ENCODE results near the gene ADORA2A.
"Not testable (repeated sequence)": the region's sequence is repeated elsewhere in the genome, so short reads cannot be mapped to it uniquely, and the experiment has no call there.

Gene ADORA2A

GRCh38 chr22:24455751-24456426 is 28.5 kb downstream of the ADORA2A start:
- DNase-seq = no peak

GRCh38 chr22:24457894-24458420 is 30.6 kb downstream of the ADORA2A start:
- no peak for DNase-seq

GRCh38 chr22:24459911-24460310 is 32.5 kb downstream of the ADORA2A start:
- no peak for DNase-seq

GRCh38 chr22:24460418-24461089 is 33.2 kb downstream of the ADORA2A start:
- DNase-seq = no peak

GRCh38 chr22:24463071-24463760 is 35.8 kb downstream of the ADORA2A start:
- no peak for DNase-seq

GRCh38 chr22:24465566-24465965 is 38.2 kb downstream of the ADORA2A start:
- no peak for DNase-seq

GRCh38 chr22:24465975-24466374 is 38.6 kb downstream of the ADORA2A start:
- DNase-seq = no peak

GRCh38 chr22:24466716-24467328 is 39.4 kb downstream of the ADORA2A start:
- DNase-seq = no peak

- DNase-seq = no peak
Observed at GRCh38 chr22:24467340-24467739, 39.9 kb downstream of the ADORA2A start.

- DNase-seq = no peak
Observed at GRCh38 chr22:24471570-24471969, 44.2 kb downstream of the ADORA2A start.

GRCh38 chr22:24473284-24473683 is 45.9 kb downstream of the ADORA2A start:
- DNase-seq = no peak

GRCh38 chr22:24474221-24474620 is 46.8 kb downstream of the ADORA2A start:
- no peak for DNase-seq

GRCh38 chr22:24474649-24475255 is 47.4 kb downstream of the ADORA2A start:
- DNase-seq = no peak

- DNase-seq = no peak
Observed at GRCh38 chr22:24481641-24482040, 54.2 kb downstream of the ADORA2A start.

- no peak for DNase-seq
Observed at GRCh38 chr22:24482575-24482974, 55.2 kb downstream of the ADORA2A start.

- DNase-seq = no peak
Observed at GRCh38 chr22:24482998-24483397, 55.6 kb downstream of the ADORA2A start.

- no peak for DNase-seq
Observed at GRCh38 chr22:24483976-24484545, 56.7 kb downstream of the ADORA2A start.

- DNase-seq = no peak
Observed at GRCh38 chr22:24485170-24485569, 57.8 kb downstream of the ADORA2A start.

- DNase-seq = peak; percentile 30 to 41
Observed at GRCh38 chr22:24485608-24486007, 58.2 kb downstream of the ADORA2A start.

- DNase-seq = no peak
Observed at GRCh38 chr22:24486501-24486921, 59.1 kb downstream of the ADORA2A start.

GRCh38 chr22:24489011-24489410 is 61.6 kb downstream of the ADORA2A start:
- no peak for DNase-seq

GRCh38 chr22:24489434-24489833 is 62.0 kb downstream of the ADORA2A start:
- not testable (repeated sequence) for DNase-seq

Data from CD4-positive, alpha-beta T cell treated with Interleukin-1 beta for 1 hour (primary cell).